ENCODE data around the gene SRGAP1.

SRGAP1 gene

DNA sequence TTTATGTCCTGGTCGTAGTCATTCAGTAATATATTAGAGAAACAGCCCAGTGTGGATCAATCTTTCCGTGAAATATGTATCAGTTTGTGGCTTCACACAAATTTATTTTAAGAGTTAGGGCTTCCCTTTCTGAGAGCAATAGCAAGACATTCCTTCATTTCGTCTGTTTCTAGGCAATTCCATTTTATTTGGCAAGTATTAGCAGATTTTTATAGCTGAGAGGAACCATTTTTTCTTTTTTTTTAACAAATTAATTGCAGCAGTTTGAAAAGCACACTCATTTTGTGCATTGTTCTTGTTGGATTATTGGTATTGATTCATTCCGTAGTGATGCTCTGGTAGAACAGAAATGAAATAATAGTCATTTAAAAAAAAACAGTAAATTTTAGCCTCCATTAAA lies 132.9 kb downstream of the SRGAP1 start:
- TF ChIP-seq, protein P1, sequence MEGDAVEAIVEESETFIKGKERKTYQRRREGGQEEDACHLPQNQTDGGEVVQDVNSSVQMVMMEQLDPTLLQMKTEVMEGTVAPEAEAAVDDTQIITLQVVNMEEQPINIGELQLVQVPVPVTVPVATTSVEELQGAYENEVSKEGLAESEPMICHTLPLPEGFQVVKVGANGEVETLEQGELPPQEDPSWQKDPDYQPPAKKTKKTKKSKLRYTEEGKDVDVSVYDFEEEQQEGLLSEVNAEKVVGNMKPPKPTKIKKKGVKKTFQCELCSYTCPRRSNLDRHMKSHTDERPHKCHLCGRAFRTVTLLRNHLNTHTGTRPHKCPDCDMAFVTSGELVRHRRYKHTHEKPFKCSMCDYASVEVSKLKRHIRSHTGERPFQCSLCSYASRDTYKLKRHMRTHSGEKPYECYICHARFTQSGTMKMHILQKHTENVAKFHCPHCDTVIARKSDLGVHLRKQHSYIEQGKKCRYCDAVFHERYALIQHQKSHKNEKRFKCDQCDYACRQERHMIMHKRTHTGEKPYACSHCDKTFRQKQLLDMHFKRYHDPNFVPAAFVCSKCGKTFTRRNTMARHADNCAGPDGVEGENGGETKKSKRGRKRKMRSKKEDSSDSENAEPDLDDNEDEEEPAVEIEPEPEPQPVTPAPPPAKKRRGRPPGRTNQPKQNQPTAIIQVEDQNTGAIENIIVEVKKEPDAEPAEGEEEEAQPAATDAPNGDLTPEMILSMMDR (IDR thresholded peaks at IDR 0.05; ENCODE audit: control extremely low read depth, extremely low read depth, low read depth, missing control alignments): no peak
- CTCF ChIA-PET: no interaction called here

DNA sequence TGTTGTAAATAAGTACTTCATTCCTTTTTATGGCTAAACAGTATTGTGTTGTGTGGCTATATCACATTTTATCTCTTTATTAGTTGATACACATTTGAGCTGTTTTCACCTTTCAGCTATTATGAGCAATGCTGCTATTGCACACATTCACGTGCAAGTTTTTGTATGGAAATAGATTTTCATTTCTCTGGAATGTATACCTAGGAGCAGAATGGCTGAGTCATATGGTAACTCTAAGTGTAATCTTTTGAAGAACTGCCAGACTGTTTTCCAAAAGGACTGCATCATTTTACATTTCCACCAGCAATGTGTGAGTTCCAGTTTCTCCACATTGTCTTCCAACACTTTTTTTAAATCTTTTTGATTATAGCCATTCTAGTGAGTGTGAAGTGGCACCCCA lies 134.0 kb downstream of the SRGAP1 start:
- no peak for DNase-seq (ENCODE audit: extremely low spot score)
- TF ChIP-seq, protein P1 (IDR thresholded peaks at IDR 0.05; ENCODE audit: control extremely low read depth, extremely low read depth, low read depth, missing control alignments): no peak
- CTCF ChIA-PET: interaction anchor here (0.9 to 1.6 kb wide), 2 partner anchors 12 to 14 kb away, joined by 3 read pairs; no protein-coding TSS in a partner anchor
- POLR2A ChIA-PET: no interaction called here

More for the DNA sequence above, 132.9 kb downstream of the SRGAP1 start:
- POLR2A ChIA-PET: no interaction called here
- DNase-seq (ENCODE audit: extremely low spot score): no peak

DNA sequence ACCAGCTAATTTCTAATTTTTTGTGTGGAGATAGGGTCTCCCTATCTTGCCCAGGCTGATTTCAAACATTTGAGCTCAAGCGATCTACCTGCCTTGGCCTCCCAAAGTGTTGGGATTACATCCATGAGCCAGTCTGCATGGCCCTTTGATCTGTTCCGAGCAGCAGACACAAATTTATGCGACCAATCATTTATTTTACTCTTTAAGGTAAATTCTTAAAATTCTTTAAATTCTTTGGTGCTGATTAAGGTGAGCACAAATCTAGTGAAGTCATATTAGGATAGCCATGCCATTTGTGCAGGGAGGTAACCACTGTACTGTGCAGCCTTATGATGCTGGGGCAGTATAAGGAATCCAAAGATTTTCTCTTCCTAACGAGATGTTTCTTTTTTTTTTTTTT lies 135.7 kb downstream of the SRGAP1 start:
- DNase-seq (ENCODE audit: extremely low spot score): no peak
- POLR2A ChIA-PET: no interaction called here
- TF ChIP-seq, protein P1 (IDR thresholded peaks at IDR 0.05; ENCODE audit: control extremely low read depth, extremely low read depth, low read depth, missing control alignments): no peak
- CTCF ChIA-PET: interaction anchor here (1.6 kb wide), 1 partner anchor 12 kb away, joined by 3 read pairs; no protein-coding TSS in a partner anchor

DNA sequence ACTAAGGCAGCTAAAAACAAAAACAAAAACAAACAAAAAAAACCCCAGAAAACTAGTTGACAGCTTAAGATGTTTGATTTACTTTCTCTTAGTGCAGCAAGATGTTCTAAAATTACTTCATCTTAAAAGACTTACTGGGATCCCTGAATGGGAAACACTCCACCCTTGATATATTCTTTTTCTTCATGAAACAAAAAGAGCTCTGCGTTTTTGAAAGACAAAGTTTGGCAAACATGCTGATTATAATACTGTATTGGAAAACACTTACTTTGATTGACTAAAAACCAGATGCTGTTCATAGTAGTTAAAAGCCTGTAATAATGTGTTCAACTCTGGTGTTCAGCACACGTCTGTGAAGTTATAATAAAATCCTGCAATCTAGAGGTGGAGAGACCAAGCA lies 136.8 kb downstream of the SRGAP1 start:
- CTCF ChIA-PET: no interaction called here
- DNase-seq (ENCODE audit: extremely low spot score): no peak
- TF ChIP-seq, protein P1 (IDR thresholded peaks at IDR 0.05; ENCODE audit: control extremely low read depth, extremely low read depth, low read depth, missing control alignments): no peak
- POLR2A ChIA-PET: no interaction called here

DNA sequence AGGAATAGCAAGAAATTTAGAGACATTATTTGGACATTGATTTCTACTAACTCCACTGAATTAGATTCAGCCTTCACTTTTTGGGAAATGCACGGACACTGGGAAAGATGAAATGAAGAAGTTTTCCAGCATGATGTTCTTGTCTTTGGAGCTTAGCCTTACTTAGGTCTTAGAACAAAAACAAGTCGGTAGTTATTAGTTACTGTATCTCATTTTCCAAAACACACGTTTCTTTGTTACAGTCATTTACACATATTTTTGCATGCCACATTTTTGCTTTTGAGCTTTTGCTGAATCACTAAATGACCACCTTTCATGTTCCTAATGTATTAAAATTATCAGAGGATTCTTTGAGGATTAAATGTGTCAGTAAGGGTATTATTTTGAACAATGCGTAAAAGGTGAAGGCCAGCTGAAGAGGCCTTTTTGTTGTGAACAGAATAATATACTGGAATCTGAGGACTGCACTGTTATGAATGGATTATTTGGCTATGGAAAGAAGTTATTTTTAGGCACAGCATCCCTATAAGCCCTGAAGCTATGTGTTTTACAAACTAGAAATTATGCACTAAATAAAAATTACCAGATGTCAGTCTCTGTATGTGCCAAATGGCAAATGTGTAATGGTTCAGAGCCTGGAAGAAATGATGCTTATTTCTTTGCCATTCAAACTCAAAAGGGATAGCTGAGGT lies 138.2 kb downstream of the SRGAP1 start:
- ChIA-PET POLR2A (no interaction called here), CTCF (interaction anchor here (1.1 to 2.0 kb wide), 3 partner anchors 9 to 19 kb away, joined by 3 to 7 read pairs (median 4); no protein-coding TSS in a partner anchor)
- no peak for DNase-seq (ENCODE audit: extremely low spot score)
- TF ChIP-seq, protein P1 (IDR thresholded peaks at IDR 0.05; ENCODE audit: control extremely low read depth, extremely low read depth, low read depth, missing control alignments): no peak

DNA sequence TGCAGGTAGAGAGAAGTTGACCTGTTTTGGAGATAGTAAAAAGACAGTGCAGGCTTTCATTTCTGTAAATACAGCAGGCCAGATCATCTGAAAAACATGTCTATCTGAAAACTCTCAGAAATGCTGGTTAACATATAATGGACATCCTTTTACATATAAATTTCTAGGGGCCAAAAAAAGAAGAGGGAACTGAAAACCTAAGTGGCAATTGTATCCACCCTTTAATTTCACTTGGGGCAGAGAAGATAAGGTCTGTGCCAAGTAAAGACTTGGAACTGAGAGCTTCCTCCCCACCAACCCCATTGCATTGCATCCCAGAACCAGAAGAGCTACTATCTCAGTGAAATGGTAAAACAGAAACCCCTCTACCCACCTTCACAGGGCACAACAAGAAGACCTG lies 141.0 kb downstream of the SRGAP1 start:
- ChIA-PET CTCF (no interaction called here), POLR2A (no interaction called here)
- TF ChIP-seq, protein P1 (IDR thresholded peaks at IDR 0.05; ENCODE audit: control extremely low read depth, extremely low read depth, low read depth, missing control alignments): no peak

More for the DNA sequence above, 141.0 kb downstream of the SRGAP1 start:
- no peak for DNase-seq (ENCODE audit: extremely low spot score)

Measured in GM10248 (cell line).